ENCODE data around the gene SLC16A14.

DNA sequence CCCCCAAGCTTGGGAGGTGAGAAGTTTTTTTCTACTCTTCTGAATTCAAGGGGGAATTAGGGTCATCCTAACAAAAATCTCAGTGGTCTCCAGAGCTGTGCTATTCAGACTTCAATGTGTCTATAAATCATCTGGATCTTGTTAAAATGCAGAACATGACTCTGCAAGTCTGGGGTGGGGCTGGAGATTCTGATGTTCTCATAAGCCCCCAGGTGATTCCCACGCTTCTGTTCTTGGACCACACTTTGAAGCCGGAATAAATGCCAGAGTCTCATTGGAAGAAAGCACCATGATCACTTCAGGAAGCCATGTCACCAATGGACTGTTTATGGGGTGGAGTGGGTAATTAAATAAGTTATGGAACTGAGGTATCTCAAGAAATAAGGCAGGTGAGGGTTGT lies 22.2 kb upstream of the SLC16A14 start:
- no peak for TF ChIP-seq EZH2 (IDR thresholded peaks at IDR 0.05; ENCODE audit: insufficient read depth, poor library complexity, severe bottlenecking)
- no peak for TF ChIP-seq EZH2phosphoT487 (IDR thresholded peaks at IDR 0.05; ENCODE audit: insufficient read depth, low read depth)
